Right ventricle myocardium superior (tissue), 1 donor: ENCODE measurements around the gene RNU6-7. TPM values are rescaled to one million over a fixed set of nuclear protein-coding genes. Genes with fewer than 3 reads are reported as not detected.

Experiments used
- ATAC-seq: fragments of 200-7000 bp; cut with Tn5 transposase; one replicate; pipeline ENCODE4 v1.9.1; 2020; ENCODE audit warnings: mild to moderate bottlenecking; ENCODE audit not compliant: poor library complexity
- DNase-seq: peaks from one replicate; pipeline ENCODE4 v3.0.0-alpha.2; 2020
- intact Hi-C: fragments of 100-400 bp; cut with DNase I; formaldehyde crosslinking; loops from one replicate; pipeline ENCODE4 v1.11.2; 2022
- total RNA-seq: library from RNA; stranded (reverse); fragmentation: NEBNext Ultra II Directional; extraction: Animal tissue kit (Norgen Biotek cat#: 25700); gene quantifications from one replicate; pipeline ENCODE4 v1.2.1, GENCODE V29; 2021
- donor health status: DM: no; HTN: yes; CAD: no; lungs with severe emphysema.

The RNU6-7 gene
- total RNA-seq, 1 donor from 2014 or later = not detected

- DNase-seq = peak; percentile 91
- peak; percentile 94 for ATAC-seq
- intact Hi-C loops = loop anchor here (5.0 kb wide), 1 partner anchor 51 kb away; no protein-coding TSS in a partner anchor
Observed at GRCh38 chr14:32202998-32203882, 1.4 kb downstream of the RNU6-7 start, which contains the start of gene RNU6-8. Gene RNU6-8 (minus strand): TSS chr14:32203269.

- DNase-seq (no peak), ATAC-seq (peak; percentile 31)
- intact Hi-C loops = loop anchor here (5.0 kb wide), 1 partner anchor 52 kb away; no protein-coding TSS in a partner anchor
Observed at GRCh38 chr14:32203928-32204357, 2.1 kb downstream of the RNU6-7 start.

- no peak for ATAC-seq
- intact Hi-C loops = no loop called here
- DNase-seq = no peak
Observed at GRCh38 chr14:32205554-32205953, 3.7 kb downstream of the RNU6-7 start.

GRCh38 chr14:32205984-32206383, 4.1 kb downstream of the RNU6-7 start:
- intact Hi-C loops = no loop called here
- ATAC-seq = no peak
- DNase-seq = no peak

GRCh38 chr14:32206552-32206951, 4.7 kb downstream of the RNU6-7 start:
- DNase-seq (no peak), ATAC-seq (no peak)
- intact Hi-C loops = no loop called here

- DNase-seq (no peak), ATAC-seq (no peak)
- intact Hi-C loops = no loop called here
Observed at GRCh38 chr14:32208490-32208889, 6.6 kb downstream of the RNU6-7 start.

GRCh38 chr14:32209471-32209870, 7.6 kb downstream of the RNU6-7 start:
- DNase-seq (no peak), ATAC-seq (no peak)
- intact Hi-C loops = no loop called here

GRCh38 chr14:32211068-32211404, 9.2 kb downstream of the RNU6-7 start:
- ATAC-seq (no peak), DNase-seq (no peak)
- intact Hi-C loops = no loop called here

- intact Hi-C loops = no loop called here
- ATAC-seq = no peak
- DNase-seq = no peak
Observed at GRCh38 chr14:32212833-32213232, 11.0 kb downstream of the RNU6-7 start.

- ATAC-seq (no peak), DNase-seq (no peak)
- intact Hi-C loops = no loop called here
Observed at GRCh38 chr14:32217301-32217700, 15.5 kb downstream of the RNU6-7 start.

- no peak for DNase-seq
- intact Hi-C loops = no loop called here
- peak; percentile 76 for ATAC-seq
Observed at GRCh38 chr14:32224737-32225377, 23.0 kb downstream of the RNU6-7 start.

- intact Hi-C loops = no loop called here
- DNase-seq (no peak), ATAC-seq (no peak)
Observed at GRCh38 chr14:32225378-32225920, 23.6 kb downstream of the RNU6-7 start.

- DNase-seq = no peak
- no peak for ATAC-seq
- intact Hi-C loops = no loop called here
Observed at GRCh38 chr14:32226056-32226455, 24.2 kb downstream of the RNU6-7 start.

GRCh38 chr14:32230181-32230580, 28.3 kb downstream of the RNU6-7 start:
- intact Hi-C loops = no loop called here
- ATAC-seq (peak; percentile 59), DNase-seq (no peak)

- ATAC-seq = peak; percentile 44
- intact Hi-C loops = no loop called here
- no peak for DNase-seq
Observed at GRCh38 chr14:32230695-32231280, 28.9 kb downstream of the RNU6-7 start.

- intact Hi-C loops = no loop called here
- DNase-seq (no peak), ATAC-seq (no peak)
Observed at GRCh38 chr14:32232481-32232880, 30.6 kb downstream of the RNU6-7 start.

GRCh38 chr14:32233260-32233659, 31.4 kb downstream of the RNU6-7 start:
- DNase-seq = no peak
- no peak for ATAC-seq
- intact Hi-C loops = no loop called here

GRCh38 chr14:32244404-32244803, 42.6 kb downstream of the RNU6-7 start:
- intact Hi-C loops = no loop called here
- DNase-seq = no peak
- ATAC-seq = no peak

- ATAC-seq (no peak), DNase-seq (no peak)
- intact Hi-C loops = no loop called here
Observed at GRCh38 chr14:32246751-32247150, 44.9 kb downstream of the RNU6-7 start.
